GM19468 (cell line): Measurements from ENCODE around the gene WWOX.

Source experiments
- ATAC-seq: cut with Tn5 transposase; IDR thresholded peaks from one replicate; pipeline ENCODE4 v1.9.1; 2021; ENCODE audit warnings: mild to moderate bottlenecking, moderate library complexity, moderate number of reproducible peaks; ENCODE audit not compliant: unreplicated experiment; ENCODE audit errors: extremely low read depth

The WWOX gene

DNA sequence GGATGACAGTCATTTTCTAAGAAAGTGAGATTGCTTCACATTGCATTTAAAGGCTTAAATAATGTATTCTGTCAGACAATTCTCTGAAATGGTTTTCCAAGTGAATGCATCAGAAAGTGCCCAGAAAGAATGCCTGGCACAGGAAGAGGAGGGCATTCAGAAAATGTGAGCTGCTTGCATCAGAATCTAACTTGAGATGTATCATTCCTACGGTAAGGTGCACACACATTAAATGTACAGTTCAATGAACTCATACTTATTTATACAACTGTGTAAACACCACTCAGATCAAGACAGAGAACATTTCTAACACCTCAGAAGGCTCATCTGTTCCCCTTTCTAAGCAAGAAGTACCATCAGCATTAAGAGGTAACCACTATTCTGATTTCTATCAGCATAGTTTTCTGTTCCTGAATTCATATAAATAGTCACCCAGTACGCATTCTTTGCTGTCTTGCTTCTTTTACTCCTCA lies 863.0 kb downstream of the WWOX start:
- ATAC-seq: peak; percentile 67

DNA sequence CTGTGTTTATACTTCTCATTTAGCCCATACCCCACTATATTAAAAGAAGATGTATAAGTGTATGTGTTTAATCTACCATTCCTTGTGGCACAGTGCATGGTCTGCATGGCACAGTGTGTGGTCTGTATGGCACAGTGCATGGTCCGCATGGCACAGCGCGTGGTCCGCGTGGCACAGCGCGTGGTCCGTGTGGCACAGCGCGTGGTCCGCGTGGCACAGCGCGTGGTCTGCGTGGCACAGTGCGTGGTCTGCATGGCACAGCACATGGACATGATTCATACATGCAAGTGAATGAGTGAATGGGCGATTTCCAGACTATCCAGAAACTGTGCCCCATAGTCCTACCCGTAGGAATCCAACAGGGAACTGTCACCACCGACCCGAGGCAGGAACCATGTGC lies 868.5 kb downstream of the WWOX start:
- ATAC-seq: no peak

DNA sequence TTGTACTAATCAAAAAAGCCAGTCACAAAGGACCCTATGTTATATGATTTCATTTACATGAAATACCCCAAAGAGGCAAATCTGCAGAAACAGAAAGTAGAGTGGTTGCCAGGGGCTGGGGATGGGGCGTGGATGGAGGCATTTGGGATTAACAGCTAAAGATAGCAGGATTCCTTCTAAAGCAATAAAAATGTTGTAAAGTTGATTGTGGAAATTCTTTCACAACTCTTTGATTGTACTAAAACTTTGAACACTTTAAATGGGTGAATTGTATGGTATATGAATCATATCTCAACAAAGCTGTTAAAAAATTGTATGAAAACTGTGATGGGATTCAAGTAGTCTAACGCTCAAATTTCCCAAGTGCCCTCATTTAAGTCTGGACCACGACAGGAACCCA lies 870.3 kb downstream of the WWOX start:
- ATAC-seq: no peak

DNA sequence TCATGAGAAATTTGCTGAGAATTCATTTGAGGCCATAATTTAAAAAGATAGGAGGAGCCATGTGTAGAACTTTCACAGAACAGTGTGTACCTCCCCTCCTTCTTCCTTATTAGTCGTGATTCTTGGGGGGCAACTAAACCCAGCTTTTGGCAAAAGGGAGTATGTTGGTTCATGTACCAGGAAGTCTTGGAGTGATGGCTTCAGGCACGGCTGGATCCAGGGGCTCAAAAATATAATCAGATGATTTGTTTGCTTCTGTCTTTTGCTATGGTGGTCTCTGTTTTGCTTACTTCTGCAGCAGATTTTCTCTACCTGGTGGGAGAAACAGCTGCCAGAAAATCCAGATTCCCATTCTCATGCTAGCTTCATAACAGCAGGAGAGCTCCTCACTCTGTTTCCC lies 871.2 kb downstream of the WWOX start:
- ATAC-seq: no peak

DNA sequence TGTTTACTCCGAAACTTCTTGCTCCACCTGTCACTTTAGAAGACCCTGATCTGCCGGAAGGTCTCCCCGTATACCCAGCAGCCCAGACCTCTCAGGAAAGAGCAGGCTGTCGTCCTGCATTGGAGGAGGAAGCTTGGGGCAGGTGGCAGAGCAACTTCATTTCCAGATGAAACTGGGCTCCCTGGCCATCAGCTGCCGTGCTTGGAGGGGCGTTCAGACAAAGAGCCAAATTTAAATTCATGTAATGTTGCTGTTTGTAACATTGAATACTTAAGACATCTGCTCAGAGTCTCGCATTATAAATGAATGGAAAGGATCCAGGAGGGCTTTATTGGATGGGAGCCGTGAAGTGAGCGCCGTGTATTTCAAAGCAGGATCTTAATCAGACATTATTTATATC lies 872.6 kb downstream of the WWOX start:
- no peak for ATAC-seq

DNA sequence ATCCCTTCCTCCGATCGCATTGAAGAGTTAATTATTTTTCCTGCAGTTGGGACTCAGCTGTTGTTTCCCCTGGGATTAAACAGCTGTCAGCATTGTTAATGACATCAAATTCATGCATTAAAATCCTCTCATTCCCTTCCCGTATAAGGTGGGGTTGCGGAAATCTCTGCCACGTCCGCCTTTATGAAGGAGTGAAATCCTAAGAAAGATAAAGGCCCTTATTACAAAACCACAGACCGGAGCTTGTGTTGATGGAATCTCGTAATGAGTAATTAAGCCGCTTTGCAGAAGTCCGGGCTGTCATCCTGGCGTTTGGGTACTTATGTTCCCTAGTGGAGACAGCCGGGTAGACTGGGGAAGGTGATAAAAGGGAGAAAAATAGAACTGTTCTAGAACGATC lies 873.5 kb downstream of the WWOX start:
- ATAC-seq: no peak

DNA sequence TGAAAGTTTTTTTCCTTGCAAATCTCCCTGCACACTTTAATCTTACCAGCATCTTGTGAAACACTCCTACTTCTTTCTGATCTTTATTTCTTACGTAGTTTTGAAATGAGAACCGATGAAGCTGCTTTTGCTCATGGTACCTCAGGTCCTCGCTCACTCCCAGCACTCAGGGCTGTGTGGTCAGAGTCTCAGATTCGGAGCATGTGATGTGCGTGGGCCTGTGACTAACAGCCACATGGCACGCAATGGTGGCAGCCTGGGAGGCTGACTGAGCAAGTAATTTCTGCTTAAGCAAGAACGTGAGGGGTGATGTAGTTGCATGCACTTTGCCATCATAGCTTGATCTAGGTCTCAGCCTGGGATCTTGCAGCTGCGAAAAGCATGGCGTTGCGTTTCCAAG lies 876.8 kb downstream of the WWOX start:
- ATAC-seq: no peak

DNA sequence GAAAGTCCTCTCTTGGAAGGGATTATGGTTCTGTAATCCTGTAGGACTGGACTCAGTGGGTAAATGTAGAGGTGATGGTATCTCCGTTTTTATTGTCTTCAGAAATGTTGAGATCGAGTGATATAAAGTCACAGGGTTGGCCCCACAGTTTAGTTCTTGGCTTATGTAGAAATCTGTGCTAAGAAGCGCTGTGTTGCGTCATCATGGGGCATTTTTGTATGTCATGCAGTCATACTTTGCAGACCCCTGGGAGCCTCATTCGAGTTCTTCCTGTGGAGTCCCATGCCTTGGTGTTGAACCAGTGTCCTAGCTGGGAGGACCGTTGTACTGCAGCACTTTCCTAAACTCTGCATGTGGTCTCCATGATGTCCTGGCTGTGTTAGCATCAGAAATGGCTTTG lies 881.4 kb downstream of the WWOX start:
- ATAC-seq: no peak

DNA sequence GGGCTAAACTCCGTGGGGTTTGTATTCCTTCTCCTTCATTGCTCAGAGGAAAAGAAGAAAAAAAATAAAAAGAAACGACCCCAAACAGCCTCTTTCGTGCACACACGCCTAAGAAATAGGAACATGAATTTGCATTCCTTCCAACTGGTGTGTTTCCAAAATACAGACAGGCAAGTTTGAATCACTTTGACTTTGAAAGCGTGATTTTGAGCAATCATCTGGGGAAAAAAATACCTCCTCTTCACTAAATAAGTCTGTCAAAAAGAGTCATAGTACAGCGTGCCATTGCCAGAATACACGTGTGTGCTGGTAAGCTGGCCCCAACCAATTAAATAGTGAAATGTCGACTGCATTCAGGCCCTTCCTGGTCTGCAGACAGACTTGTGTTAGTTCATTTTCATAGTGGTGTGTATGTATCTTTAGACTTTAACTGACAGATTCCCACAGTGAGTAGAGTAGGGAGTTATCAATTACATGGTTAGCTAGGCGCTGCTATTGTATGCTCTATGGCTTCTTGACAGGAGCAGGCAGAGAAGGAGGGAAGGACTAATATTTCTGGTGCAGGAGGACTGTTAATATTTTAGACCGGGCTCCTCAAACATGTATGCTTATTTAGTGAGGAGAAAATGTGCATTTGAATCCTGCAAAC lies 882.8 kb downstream of the WWOX start:
- no peak for ATAC-seq

DNA sequence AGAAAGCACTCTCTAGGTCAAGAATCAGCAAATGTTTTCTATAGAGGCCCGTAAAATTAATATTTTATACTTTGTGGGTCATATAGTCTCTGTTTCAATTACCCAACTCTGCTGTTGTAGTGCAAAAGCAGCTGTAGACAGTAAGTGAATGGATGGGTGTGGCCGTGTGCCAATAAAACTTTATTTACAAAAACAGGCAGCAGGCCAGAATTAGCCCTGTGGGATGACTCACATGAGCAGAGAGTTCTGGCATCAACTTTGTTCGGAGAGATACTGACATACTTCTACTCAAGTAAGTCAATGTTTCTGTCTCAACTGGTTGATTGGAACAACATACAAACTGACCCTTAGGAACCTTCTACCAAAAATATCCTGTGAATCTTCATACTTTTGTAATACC lies 884.9 kb downstream of the WWOX start:
- no peak for ATAC-seq

DNA sequence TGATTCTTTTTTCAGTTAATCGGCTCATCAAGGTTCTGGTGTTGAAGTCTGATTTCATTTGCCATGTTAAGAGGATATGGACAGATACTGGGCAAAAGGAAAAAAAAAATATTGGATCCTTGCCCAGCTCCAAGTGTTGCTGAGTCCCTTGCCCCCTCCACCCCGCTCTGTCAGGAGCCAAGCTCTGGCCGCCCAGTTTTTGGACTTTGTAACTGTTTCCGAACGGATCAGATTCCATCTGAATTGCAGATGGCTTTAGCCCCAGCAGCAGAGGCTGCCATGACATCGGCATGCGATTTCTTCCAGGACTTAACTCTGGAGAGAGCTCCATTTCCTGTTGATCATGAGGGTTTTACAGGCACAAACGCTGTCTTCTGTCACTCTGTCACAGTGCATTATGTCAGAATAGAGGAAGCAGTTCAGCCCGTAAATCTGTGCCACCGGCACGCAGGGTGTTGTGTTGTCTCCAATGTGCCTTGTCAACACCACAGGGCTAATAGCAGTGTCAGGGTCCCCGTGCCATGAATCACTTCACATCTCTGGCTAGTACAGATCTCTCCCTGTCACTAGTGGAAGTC lies 885.5 kb downstream of the WWOX start:
- no peak for ATAC-seq

DNA sequence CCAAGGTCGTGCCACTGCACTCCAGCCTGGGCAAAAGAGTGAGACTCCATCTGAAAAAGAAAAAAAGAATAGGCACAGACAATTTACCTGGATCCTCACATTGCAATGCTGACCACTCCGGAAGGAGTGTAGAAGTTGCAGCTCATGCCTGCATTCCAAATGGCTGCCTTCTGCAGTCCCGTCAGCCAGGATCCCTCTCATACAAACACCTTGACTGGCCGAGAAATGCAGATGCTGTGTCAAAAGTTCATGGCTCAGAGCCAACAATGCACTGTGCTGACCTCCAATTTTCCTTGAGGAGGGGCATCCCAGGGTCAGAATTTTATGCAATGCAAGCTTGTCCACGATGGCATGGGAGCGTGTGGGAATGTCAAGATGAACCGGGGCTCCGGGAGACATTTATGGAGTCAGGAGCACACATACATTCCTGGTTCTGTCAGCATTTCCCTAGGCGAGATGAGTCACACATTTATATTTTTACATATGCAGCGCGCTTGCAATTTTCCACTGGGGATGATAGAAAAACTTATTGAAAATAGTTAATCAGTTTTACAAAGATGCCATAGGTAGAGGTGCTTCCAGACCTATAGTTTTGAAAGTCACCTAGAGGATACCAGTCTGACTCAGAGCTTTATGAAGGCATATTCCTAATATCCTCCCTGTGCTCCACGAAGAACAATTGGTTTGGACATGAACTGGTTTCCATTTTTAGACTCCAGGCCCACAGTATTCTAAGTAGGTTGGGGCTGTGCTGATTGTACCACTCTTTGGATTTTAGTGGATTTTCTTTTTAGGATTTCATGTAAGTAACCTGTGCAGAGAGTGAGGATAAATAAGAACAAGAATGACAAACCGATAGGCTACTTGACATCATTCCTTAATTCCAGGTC lies 886.5 kb downstream of the WWOX start:
- ATAC-seq: no peak

DNA sequence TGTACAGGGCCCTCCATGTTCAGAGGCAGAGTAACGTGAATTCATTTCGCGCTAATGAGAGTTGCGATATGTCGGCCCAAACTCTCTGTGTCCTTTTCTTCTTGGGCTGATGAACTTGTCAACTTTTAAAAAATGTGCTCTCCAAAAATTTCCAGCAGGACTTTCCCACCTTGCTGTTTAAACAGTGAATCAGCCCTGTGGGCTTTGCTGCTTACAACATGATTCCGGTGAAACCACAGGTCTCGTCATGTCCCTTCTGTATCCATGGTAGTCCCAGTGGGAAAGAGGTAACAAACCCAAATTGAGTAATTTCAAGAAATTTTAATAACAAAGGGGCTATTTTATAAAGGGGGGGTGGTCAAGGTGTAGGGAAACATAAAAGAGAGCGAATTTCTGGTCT lies 888.2 kb downstream of the WWOX start:
- no peak for ATAC-seq

DNA sequence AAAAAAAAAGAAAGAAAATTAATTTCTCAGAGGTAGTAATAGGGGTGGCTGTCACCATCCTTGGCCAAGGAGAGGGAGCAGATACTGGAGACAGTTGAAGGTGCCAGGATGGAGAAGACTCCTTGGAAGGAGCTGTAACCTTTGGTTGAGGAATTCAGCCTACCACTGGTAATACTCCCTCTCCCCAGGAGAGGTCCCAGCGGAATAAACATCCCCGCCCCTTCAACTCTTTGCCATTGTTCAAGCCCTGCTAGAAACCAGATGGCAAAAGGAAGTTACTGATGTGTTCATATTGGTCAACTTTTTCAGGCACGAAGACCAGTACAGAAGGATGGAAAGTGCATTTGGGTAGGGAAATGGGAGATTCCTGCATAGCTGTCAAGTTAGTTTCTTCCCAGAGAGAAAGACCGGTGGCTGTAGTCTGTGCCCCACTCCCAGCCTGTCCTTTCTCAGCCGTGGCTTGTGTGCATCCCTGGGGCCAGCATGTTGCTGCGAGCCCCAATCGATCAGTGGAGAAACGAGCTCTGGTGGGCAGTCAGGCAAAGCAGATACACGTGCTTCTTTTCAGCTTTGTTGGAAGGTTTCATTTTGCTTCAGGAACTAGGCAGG lies 889.0 kb downstream of the WWOX start:
- no peak for ATAC-seq

DNA sequence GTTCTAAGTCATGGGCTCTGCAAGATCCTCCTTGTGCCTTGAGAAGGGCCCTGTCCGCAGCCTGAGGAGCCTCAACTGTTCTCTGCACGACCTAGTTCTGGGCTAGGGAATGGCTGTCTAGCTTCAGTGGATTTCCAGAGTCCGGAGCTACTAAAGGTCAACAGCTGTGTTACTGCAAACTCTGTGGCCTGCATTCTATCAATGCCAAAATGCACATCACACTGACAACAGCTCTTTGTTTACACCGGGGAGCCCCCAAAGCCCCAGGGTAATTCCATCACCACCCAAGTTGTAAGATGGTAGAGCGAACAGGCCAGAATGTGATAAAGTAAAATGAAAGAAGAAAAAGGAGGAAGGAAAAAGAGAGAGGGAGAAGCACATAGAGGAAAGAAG lies 890.9 kb downstream of the WWOX start:
- ATAC-seq: no peak

DNA sequence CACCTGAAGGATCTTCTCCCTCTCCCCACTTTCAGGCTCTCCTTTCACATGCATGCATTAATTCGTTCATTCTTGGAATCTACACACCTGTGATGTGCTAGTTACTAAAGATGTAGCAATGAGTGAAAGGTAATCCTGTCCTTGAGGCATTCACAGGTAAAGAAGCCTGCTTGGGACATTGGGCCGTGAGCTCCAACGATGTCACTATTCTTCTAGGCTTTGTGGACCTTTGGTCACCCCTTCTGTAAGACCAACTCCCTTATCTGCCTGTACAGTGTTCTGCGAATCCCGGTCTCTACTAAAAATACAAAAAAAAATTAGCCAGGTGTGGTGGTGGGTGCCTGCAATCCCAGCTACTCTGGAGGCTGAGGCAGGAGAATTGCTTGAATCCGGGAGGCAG lies 892.5 kb downstream of the WWOX start:
- ATAC-seq: no peak

DNA sequence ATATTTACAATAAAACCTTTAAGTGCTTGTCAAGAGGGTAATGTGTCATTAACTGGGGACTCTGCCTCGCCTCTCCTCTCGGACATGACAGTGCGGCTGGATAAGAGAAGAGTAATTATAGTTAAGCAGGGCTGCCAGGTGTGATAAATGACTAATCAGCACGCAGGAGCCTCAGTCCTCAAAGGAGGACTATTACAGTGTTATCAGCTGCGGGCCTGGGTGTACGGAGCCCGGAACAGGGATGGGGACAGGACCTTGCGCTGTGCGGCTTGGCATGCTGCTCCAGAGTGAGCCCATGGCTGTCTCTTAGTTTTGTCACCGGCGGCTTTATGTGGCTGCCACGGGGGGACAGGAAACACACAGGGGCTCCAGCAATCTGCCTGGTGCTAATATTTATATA lies 893.9 kb downstream of the WWOX start:
- no peak for ATAC-seq

DNA sequence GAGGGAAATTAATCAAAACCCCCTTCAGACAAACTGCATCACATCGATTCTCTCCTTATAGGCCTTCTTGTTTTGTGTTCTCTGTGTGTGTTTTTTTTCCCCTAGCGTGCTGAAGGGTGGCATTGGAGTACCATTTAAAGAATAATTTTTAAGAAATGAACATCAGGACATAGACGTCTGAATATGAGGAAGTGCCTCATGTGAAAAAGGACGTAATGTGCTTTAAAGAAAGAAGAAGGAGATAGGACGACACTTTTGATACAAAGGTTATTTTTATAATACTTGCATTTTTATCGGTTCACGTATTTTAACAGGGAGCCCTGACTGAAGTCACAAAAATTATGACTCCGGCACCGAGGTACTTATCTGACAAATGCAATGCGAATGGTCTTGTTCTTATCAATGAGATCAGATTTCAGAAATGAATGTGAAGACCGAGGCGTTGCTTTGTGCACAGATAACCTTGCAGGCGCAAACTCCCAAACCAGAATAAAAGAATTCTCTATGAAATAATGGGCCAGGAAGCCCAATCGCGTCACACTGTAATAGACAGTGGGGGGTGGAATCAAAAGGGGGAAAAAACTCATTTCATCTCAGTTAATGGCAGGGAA lies 894.8 kb downstream of the WWOX start:
- ATAC-seq: no peak

DNA sequence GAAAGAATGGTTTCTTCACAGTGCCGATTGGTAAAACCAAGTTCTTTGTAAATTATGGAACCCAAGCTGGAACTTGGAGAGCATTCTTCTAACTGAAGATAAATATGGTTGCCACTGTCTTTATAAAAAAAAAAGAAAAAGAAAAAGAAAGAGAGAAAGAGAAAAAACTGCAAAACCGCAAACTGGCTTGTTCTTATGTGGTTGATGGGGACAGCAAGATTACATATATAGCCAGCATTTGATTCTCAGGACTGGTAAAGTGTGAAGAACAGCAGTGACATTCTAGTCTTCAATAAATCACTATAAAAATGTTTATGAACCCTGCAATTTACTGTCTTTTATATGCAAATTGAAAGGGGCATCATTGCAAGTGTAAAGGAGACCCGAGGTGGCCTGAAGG lies 896.0 kb downstream of the WWOX start:
- no peak for ATAC-seq

DNA sequence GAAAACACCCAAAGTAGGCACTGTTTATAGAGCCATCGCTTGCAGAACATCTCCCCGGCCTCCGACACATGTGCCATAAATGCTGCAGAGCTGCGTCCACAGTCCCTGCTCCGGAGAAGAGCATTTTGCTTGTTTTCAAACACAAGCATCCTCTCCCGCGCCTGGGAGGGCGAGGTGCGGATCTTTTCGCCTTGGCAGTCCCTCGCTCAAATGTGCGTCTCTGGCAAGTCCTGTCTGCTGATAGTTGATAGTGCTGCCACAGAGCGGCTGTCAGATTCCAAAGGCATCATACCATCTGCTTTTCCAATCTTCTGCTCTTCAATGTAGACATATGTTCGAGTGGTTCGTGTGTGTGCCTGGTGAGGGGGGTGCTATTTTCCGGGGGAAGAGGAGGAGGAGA lies 897.3 kb downstream of the WWOX start:
- ATAC-seq: no peak

DNA sequence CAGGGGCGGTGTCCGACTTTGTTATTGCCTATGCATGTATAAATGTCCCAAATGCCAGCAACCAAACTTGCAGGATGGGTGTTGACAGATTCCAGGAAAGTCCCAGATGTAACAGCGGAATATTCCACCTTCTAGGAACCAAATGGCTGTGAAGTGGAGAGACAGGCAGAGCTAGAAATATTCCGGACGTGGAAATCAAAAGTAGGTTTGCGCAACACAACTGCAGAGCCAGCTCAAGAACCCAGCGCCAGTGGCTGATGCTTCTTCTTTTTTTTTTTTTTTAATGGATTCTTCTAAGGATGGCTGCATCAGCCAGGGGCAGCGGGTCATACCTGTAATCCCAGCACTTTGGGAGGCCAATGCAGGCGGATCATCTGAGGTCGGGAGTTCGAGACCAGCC lies 899.4 kb downstream of the WWOX start:
- no peak for ATAC-seq
